Heart right ventricle (tissue), 16 donors: ENCODE results near the gene CSTF1. TPM values are rescaled to one million over a fixed set of nuclear protein-coding genes. Genes with fewer than 3 reads are reported as not detected.
A peak's percentile ranks its signal among the peaks of the same experiment; 100 is the strongest.

Source experiments
- ATAC-seq, 8 donors: fragments of 200-7000 bp; cut with Tn5 transposase; one replicate each; pipeline ENCODE4 v1.9.1; 2020; ENCODE audit warnings: mild to moderate bottlenecking in 8 of 8, moderate library complexity in 8 of 8, moderate number of reproducible peaks in 1 of 8
- DNase-seq, 2 donors: peaks; one replicate each; pipeline ENCODE4 v3.0.0-alpha.2; 2020
- H3K27ac ChIP-seq, 10 donors: fragments of 200-600 bp; sonication (generic) in 2 of 10; one replicate each; pipeline versions ENCODE4 v1.5.0 to v1.8.0; 2020 to 2022; ENCODE audit warnings: mild to moderate bottlenecking in 3 of 10
- H3K27me3 ChIP-seq, 7 donors: fragments of 200-600 bp; one replicate each; pipeline ENCODE4 v1.8.0; 2021 to 2022; ENCODE audit warnings: mild to moderate bottlenecking in 2 of 7
- H3K36me3 ChIP-seq, 9 donors: fragments of 200-600 bp; sonication (generic) in 1 of 9; one replicate each; pipeline versions ENCODE4 v1.5.0 to v1.8.0; 2020 to 2022; ENCODE audit warnings: mild to moderate bottlenecking in 2 of 9
- H3K4me1 ChIP-seq, 9 donors: fragments of 200-600 bp; sonication (generic) in 1 of 9; one replicate each; pipeline versions ENCODE4 v1.5.0 to v1.8.0; 2020 to 2022; ENCODE audit warnings: mild to moderate bottlenecking in 4 of 9
- H3K4me3 ChIP-seq, 10 donors: fragments of 200-600 bp; sonication (generic) in 2 of 10; one replicate each; pipeline versions ENCODE4 v1.5.0 to v1.8.0; 2020 to 2022; ENCODE audit warnings: mild to moderate bottlenecking in 7 of 10, moderate library complexity in 2 of 10
- H3K9me3 ChIP-seq, 11 donors: fragments of 200-600 bp in 10 of 11; sonication (generic) in 2 of 11; one replicate each; pipeline versions ENCODE4 v1.5.0 to v1.8.0; 2013 to 2022; ENCODE audit warnings: mild to moderate bottlenecking in 2 of 11, control low read depth in 1 of 11, moderate library complexity in 1 of 11
- WGBS, 2 donors: extraction: QIAGEN DNeasy Blood & Tissue Kit; methylation state at CpG; one replicate each; pipeline ENCODE4 v1.1.7; 2013; ENCODE audit warnings: inconsistent platforms in 1 of 2; 5-methylcytosine and 5-hydroxymethylcytosine counted together
- intact Hi-C, 10 donors: fragments of 100-400 bp; cut with DNase I; formaldehyde crosslinking; loops; one replicate each; pipeline versions ENCODE4 v1.11.1 to v1.14.2; 2022
- polyA plus RNA-seq, 2 donors: library from polyadenylated mRNA; stranded (reverse); fragments of 200-250 nt; gene quantifications; one replicate each; pipeline ENCODE4 v1.2.3, GENCODE V29; 2013
- total RNA-seq, 10 donors: library from RNA; stranded (reverse); fragmentation: NEBNext Ultra II Directional in 3 of 10; extraction: Animal tissue kit (Norgen Biotek cat#: 25700) in 3 of 10; gene quantifications; one replicate each; pipeline versions ENCODE4 v1.2.1 to v1.2.4, GENCODE V29; 2021 to 2023
- TF ChIP-seq, protein P1 (sequence below), 9 donors: fragments of 200-600 bp; sonication (generic) in 2 of 9; IDR thresholded peaks; one replicate each; pipeline versions ENCODE4 v1.5.0 to v1.8.0; 2021 to 2022; ENCODE audit warnings: antibody characterized with exemption in 9 of 9, mild to moderate bottlenecking in 5 of 9, moderate library complexity in 1 of 9
- donor health status: Arrhythmogenic right ventricular cardiomyopathy.
- donor health status: ischemic (EF 13 %, LVEDD 7.1; RV severe dilation, severe dysfunction).
- donor health status: healthy with polysubstance abuse.
- donor health status: DM: no; HTN: yes; CAD: no.
- donor health status: DM: no; HTN: no; CAD: no.
- donor health status: ischemic (EF 25% LVEDD 6.9; RV normal size, moderate dysfunction).
- donor health status: ischemic (EF 25% LVEDD 5.7; RV mildly dilated, moderate dysfunction).
- donor health status: healthy.
- donor health status: DM: yes; HTN: yes; CAD: no.
- donor health status: Ischemic cardiomyopathy.
- donor health status: ischemic (EF 35%, LVEDD 5.7; RV mildly dilated, moderate dysfunction).
- donor health status: nonischemic (EF 11% LVEDD 7.7; RV severe dilation, severe dysfunction).
- donor health status: DM: yes; HTN: yes; CAD: no.
- donor health status: PGD.
- donor health status: ischemic (EF 29% LVEDD 5.4; RV normal size, mild dysfunction).
- donor health status: nonischemic (EF 23%, LVEDD 6.1; RV moderate dilation, normal function).

Gene CSTF1
- total and polyA plus RNA-seq, 12 donors = 3.7 to 23.7 (median 20.7) TPM

GRCh38 chr20:56440346-56441007 lies 48.0 kb downstream of the CSTF1 start:
- DNase-seq (no peak), ATAC-seq (no peak)
- peak overlapping the region in 5 of 10 donors; percentile 1 to 56 (median 19) for H3K27ac ChIP-seq
- H3K36me3 ChIP-seq = peaks cover 0 to 15% (median 0%) of the 10 kb centered on the region in 9 donors
- no peak overlapping the region for H3K4me3 ChIP-seq
- intact Hi-C loops = no loop called here
- H3K4me1 ChIP-seq = peaks cover 0 to 55% (median 4%) of the 10 kb centered on the region in 9 donors
- TF ChIP-seq, protein P1, sequence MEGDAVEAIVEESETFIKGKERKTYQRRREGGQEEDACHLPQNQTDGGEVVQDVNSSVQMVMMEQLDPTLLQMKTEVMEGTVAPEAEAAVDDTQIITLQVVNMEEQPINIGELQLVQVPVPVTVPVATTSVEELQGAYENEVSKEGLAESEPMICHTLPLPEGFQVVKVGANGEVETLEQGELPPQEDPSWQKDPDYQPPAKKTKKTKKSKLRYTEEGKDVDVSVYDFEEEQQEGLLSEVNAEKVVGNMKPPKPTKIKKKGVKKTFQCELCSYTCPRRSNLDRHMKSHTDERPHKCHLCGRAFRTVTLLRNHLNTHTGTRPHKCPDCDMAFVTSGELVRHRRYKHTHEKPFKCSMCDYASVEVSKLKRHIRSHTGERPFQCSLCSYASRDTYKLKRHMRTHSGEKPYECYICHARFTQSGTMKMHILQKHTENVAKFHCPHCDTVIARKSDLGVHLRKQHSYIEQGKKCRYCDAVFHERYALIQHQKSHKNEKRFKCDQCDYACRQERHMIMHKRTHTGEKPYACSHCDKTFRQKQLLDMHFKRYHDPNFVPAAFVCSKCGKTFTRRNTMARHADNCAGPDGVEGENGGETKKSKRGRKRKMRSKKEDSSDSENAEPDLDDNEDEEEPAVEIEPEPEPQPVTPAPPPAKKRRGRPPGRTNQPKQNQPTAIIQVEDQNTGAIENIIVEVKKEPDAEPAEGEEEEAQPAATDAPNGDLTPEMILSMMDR (IDR thresholded peaks at IDR 0.05) = no peak
- H3K9me3 ChIP-seq = no peaks in the 10 kb centered on the region
- H3K27me3 ChIP-seq = no peaks in the 10 kb centered on the region
- WGBS, 2 donors = 66 to 72% methylated on average over 4 of the region's 4 CpGs

- Histone ChIP-seq H3K36me3 (peaks cover 0 to 19% (median 0%) of the 10 kb centered on the region in 9 donors), H3K27ac (peak overlapping the region in 3 of 10 donors; percentile 15 to 29 (median 22)), H3K4me3 (no peak overlapping the region), H3K9me3 (no peaks in the 10 kb centered on the region), H3K4me1 (peaks cover 0 to 55% (median 4%) of the 10 kb centered on the region in 9 donors), H3K27me3 (no peaks in the 10 kb centered on the region)
- TF ChIP-seq, protein P1 (IDR thresholded peaks at IDR 0.05) = no peak
- intact Hi-C loops = no loop called here
- ATAC-seq (no peak), DNase-seq (no peak)
- 88 to 91% methylated on average over 17 of the region's 17 CpGs for WGBS, 2 donors
Observed at GRCh38 chr20:56442389-56443365, 50.2 kb downstream of the CSTF1 start.

GRCh38 chr20:56443654-56444540 lies 51.5 kb downstream of the CSTF1 start:
- intact Hi-C loops = no loop called here
- Histone ChIP-seq H3K36me3 (peaks cover 0 to 15% (median 0%) of the 10 kb centered on the region in 9 donors), H3K27ac (peak overlapping the region in 4 of 10 donors; percentile 14 to 36 (median 20)), H3K9me3 (no peaks in the 10 kb centered on the region), H3K4me1 (peaks cover 0 to 55% (median 4%) of the 10 kb centered on the region in 9 donors), H3K4me3 (peak overlapping the region in 2 of 10 donors; percentile 2 to 20), H3K27me3 (no peaks in the 10 kb centered on the region)
- TF ChIP-seq, protein P1 (IDR thresholded peaks at IDR 0.05) = no peak
- ATAC-seq = peak in 7 of 8 donors; percentile 41 to 59 (median 51)
- WGBS, 2 donors = 45 to 56% methylated on average over 27 of the region's 27 CpGs
- peak; percentile 26 to 32 for DNase-seq
